Limb (tissue), 2 donors: ENCODE results near the gene GPR161.

Source experiments
- DNase-seq, 2 donors: peaks; one replicate each; pipeline ENCODE4 v3.0.0-alpha.2; 2016; ENCODE audit errors: extremely low spot score in 2 of 2

Gene GPR161

DNA sequence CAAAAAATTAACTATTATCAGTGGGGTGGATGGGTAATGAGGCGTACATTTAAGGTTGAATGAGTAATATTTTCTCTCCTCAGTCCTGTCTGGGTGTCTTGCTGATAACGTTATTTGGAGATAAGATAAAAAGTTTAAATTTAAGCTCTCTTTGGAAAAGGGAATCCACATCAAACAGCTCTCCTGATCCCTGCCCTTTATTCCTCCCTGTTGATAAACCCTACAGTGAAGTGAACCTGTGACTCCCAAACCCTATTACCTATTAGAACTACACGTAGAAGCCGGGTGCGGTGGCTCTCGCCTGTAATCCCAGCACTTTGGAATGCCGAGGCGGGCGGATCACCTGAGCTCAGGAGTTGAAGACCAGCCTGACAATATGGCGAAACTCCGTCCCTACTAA is 9.9 kb upstream of the GPR161 start:
- no peak for DNase-seq

GRCh38 chr1:168146160-168146539 is 9.4 kb upstream of the GPR161 start:
- DNase-seq, result no peak

GRCh38 chr1:168145184-168146159 is 8.7 kb upstream of the GPR161 start:
- peak; percentile 78 to 90 for DNase-seq

DNA sequence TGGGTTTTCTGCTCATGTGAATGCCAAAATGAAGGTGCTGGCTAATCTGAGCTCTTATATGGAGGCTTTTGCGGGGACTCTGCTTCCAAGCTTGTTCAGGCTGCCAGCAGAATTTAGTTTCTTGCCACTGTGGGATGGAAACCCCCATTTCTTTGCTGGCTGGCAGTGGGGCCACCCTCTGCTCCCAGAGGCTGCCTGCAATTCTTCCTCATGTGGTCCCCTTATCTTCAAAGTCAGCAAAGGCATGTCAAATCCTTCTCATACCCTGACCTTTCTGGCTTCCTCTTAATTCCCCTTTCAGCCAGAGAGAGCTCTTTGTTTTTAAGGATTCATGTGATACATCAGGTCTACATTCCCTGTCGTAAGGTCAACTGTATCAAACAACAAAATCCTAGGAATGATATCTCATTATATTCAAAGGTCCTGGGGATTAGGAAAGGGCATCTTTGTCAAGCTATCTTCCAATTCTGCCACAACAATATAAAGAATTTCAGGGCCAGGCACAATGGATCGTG is 5.2 kb upstream of the GPR161 start:
- DNase-seq, result no peak

DNA sequence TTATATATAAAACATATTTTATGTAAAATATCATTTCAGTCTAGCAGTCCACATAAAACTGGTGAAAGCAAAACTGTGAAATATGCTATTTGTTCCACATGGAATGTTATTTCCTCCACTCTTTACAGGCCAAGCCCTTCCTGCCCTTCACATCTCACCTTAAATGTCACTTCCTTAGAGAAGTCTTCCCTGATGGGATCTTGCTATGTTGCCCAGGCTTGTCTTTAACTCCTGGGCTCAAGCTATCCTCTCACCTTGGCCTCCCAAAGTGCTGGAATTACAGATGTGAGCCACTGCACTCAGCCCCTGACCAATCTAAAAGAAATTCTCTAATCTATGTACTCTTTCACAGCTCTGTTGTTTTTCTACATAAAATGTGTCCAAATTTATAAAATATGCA is 2.3 kb upstream of the GPR161 start:
- DNase-seq, result no peak

DNA sequence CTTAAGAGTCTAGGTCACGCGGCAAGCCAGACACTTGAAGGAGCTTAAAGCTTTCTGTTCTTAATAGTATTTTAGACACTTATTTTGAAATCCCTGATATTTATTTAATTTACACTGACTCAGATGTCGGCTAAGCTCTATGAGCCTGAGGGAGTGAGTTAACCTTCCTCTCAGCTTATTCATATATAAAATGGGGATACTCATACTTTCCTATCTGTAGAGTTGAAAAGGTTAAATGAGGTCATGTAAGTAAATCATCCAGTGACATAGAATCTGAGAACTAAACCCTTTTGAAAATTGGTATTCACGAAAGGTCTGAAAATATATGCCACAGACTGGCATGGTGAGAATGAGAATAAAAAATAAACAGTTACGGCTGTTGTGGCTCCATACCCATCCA is 1.4 kb upstream of the GPR161 start:
- no peak for DNase-seq

GRCh38 chr1:168137515-168137821 is 738 bp upstream of the GPR161 start:
- DNase-seq, result no peak

- DNase-seq, result no peak
Observed at GRCh38 chr1:168135921-168136708, 615 bp downstream of the GPR161 start.

- DNase-seq, result no peak
Observed at GRCh38 chr1:168135116-168135920, 1.4 kb downstream of the GPR161 start.

- no peak for DNase-seq
Observed at GRCh38 chr1:168134642-168135041, 2.1 kb downstream of the GPR161 start.

GRCh38 chr1:168134132-168134531 is 2.6 kb downstream of the GPR161 start:
- no peak for DNase-seq

- no peak for DNase-seq
Observed at GRCh38 chr1:168129933-168130332, 6.8 kb downstream of the GPR161 start.

- no peak for DNase-seq
Observed at GRCh38 chr1:168127503-168127902, 9.2 kb downstream of the GPR161 start.

GRCh38 chr1:168125051-168125450 is 11.7 kb downstream of the GPR161 start:
- no peak for DNase-seq

DNA sequence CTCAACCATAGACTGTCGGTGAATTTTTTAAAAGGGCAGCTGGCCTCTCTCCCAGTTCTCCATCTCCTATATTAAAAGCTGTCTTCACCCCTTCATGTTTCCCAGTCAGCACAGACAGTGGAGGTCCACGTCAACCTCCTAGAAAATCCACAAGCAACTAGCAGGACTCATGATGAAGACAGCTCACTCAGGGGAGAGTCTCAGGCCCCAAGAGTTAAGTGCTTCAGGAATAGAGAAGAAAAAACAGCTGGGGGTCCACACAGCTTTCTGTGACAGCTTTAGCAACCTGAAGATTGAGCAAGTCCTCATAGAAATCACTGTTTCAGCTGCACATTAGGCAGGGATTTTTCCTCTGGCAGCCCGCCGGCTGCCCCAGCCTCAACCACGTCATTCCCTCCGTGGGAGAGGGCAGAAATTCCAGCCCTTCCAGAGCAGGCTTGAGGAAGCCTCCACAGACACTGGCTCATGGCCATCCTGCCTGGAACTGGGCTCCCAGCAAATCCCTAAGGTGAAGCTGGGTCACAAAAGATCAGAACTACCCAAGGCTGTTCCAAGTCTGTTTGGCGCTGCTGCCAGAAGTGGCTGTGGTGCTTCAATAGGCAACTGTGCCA is 15.2 kb downstream of the GPR161 start:
- DNase-seq, result peak; percentile 33 to 59

GRCh38 chr1:168119750-168120149 is 17.0 kb downstream of the GPR161 start:
- DNase-seq, result no peak

- no peak for DNase-seq
Observed at GRCh38 chr1:168116327-168116799, 20.4 kb downstream of the GPR161 start.

- no peak for DNase-seq
Observed at GRCh38 chr1:168114845-168115244, 21.9 kb downstream of the GPR161 start.

DNA sequence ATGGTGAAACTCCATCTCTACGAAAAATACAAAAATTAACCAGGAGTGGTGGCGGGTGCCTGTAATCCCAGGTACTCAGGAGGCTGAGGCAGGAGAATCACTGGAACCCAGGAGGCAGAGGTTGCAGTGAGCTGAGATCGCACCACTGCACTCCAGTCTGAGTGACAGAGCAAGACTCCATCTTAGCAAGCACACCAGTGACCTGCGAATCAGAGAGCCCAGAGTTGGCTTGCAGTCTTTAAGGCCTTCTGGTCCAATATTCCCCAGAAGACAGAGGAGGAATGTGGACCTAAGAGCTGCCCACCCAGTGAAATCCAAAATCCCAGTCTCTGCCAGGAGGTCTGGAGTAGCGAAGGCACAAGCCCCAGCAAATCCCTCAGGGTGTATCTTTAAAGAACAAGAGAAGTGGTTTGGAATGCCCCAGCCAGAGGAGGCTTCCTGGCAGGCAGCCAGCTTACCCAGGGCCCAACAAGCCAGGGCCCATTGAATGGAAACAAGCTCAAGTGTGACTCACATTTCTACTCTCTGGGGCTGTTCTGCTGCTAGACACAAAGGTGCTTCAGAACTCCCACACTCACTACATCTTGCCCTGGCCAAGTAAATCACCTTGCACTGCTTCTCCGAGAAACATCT is 23.9 kb downstream of the GPR161 start:
- DNase-seq, result no peak

GRCh38 chr1:168110896-168111545 is 25.7 kb downstream of the GPR161 start:
- no peak for DNase-seq
